Osteoblast (primary cell): Measurements from ENCODE around the gene TNFSF12. TPM values are rescaled to one million over a fixed set of nuclear protein-coding genes. Genes with fewer than 3 reads are reported as not detected.

ENCODE experiments used
- DNase-seq: peaks from one replicate; pipeline ENCODE4 v3.0.0; 2011; ENCODE audit warnings: low spot score, mixed read lengths; ENCODE audit not compliant: insufficient read length; ENCODE audit errors: missing footprints
- H2AFZ ChIP-seq: 2 replicates; pipeline ENCODE4 v1.6.0; 2011; ENCODE audit warnings: mild to moderate bottlenecking, low read length
- H3K27ac ChIP-seq: 2 replicates; pipeline ENCODE4 v1.5.1; 2011; ENCODE audit warnings: mild to moderate bottlenecking, low read depth, low read length, moderate library complexity
- H3K27me3 ChIP-seq: 2 replicates; pipeline ENCODE4 v1.6.0; 2012; ENCODE audit warnings: mild to moderate bottlenecking, control low read depth, inconsistent platforms, low read length, moderate library complexity; ENCODE audit not compliant: insufficient read depth
- H3K36me3 ChIP-seq: 2 replicates; pipeline ENCODE4 v1.5.1; 2011; ENCODE audit warnings: mild to moderate bottlenecking, low read length, control low read depth, moderate library complexity; ENCODE audit not compliant: insufficient read depth
- H3K4me1 ChIP-seq: 2 replicates; pipeline ENCODE4 v1.5.1; 2011; ENCODE audit warnings: mild to moderate bottlenecking, low read length, control low read depth, moderate library complexity; ENCODE audit not compliant: insufficient read depth
- H3K4me2 ChIP-seq: 2 replicates; pipeline ENCODE4 v1.6.0; 2011; ENCODE audit warnings: mild to moderate bottlenecking, low read length; ENCODE audit not compliant: insufficient read depth
- H3K4me3 ChIP-seq: fragments of 200-600 bp; sonication (generic); 3 replicates; pipeline ENCODE4 v1.5.1; 2012; ENCODE audit warnings: mild to moderate bottlenecking, low read length, inconsistent platforms; ENCODE audit not compliant: insufficient read depth
- H3K79me2 ChIP-seq: 2 replicates; pipeline ENCODE4 v1.6.0; 2012; ENCODE audit warnings: mild to moderate bottlenecking, low read length, control low read depth, inconsistent platforms; ENCODE audit not compliant: insufficient read depth
- H3K9me3 ChIP-seq: 2 replicates; pipeline ENCODE4 v1.5.1; 2011; ENCODE audit warnings: low read depth, low read length, control low read depth
- H4K20me1 ChIP-seq: 2 replicates; pipeline ENCODE4 v1.6.0; 2012; ENCODE audit warnings: mild to moderate bottlenecking, low read length, control low read depth; ENCODE audit not compliant: insufficient read depth
- total RNA-seq: library from RNA; depleted of rRNA; stranded (reverse); fragments of >200 nt; gene quantifications from 2 replicates; pipeline ENCODE4 v1.2.3, GENCODE V29; 2012
- TF ChIP-seq, protein P1 (sequence below): IDR thresholded peaks from 2 replicates; pipeline ENCODE4 v1.5.1; 2011; ENCODE audit warnings: mild to moderate bottlenecking, low read depth, low read length, moderate library complexity; ENCODE audit errors: extremely low read depth

TNFSF12 gene
- total RNA-seq, 1 donor, result 11.2 TPM

DNA sequence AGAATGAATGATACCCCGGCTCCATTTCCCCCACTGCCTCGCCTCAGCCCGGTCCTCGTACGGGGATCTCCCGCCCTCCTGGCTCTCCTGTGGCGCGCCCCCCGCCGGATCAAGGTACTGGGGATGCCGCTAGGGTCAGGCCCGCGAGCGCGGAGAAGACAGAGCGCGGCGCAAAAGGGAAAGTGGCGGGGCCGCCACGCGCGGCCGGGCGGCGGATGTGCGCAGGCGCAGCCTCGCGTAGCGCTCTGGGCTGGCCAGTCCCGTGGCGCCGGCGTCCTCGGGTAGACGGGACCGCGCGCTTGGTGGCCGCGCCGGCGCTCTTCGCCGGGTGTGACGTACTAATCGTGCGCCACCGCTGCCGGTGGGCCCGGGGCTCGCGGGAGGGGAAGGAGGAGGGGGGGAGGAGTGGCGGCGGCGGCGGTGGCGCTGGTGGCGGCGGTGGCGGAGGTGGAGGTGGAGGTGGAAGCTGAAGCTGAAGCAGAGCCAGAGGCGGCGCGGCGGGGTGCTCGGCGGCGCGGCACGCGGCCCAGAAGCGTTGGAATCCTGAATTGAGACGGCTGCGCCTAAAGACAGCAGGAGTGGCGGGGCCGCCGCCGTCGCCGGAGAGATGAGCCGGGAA lies 12.8 kb downstream of the TNFSF12 start, which contains the start of gene SENP3:
TSS of gene SENP3 (plus strand) at position 331 of the 619 bp plus-strand sequence. CDS start 1,158 bp downstream, outside the sequence.
- H4K20me1 ChIP-seq, result peaks cover 16% of the 10 kb centered on the region
- H3K4me1 ChIP-seq, result peaks cover 30% of the 10 kb centered on the region
- H3K4me3 ChIP-seq, result peak within 1 kb of the TSS; percentile 89
- no peaks in the 10 kb centered on the region for H3K27me3 ChIP-seq
- H3K79me2 ChIP-seq, result peaks cover 44% of the 10 kb centered on the region
- no peaks in the 10 kb centered on the region for H3K9me3 ChIP-seq
- H3K4me2 ChIP-seq, result peak within 1 kb of the TSS; percentile 100
- TF ChIP-seq, protein P1, sequence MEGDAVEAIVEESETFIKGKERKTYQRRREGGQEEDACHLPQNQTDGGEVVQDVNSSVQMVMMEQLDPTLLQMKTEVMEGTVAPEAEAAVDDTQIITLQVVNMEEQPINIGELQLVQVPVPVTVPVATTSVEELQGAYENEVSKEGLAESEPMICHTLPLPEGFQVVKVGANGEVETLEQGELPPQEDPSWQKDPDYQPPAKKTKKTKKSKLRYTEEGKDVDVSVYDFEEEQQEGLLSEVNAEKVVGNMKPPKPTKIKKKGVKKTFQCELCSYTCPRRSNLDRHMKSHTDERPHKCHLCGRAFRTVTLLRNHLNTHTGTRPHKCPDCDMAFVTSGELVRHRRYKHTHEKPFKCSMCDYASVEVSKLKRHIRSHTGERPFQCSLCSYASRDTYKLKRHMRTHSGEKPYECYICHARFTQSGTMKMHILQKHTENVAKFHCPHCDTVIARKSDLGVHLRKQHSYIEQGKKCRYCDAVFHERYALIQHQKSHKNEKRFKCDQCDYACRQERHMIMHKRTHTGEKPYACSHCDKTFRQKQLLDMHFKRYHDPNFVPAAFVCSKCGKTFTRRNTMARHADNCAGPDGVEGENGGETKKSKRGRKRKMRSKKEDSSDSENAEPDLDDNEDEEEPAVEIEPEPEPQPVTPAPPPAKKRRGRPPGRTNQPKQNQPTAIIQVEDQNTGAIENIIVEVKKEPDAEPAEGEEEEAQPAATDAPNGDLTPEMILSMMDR, result no peak
- DNase-seq, result peak; percentile 100
- peaks cover 27% of the 10 kb centered on the region for H3K36me3 ChIP-seq
- peak within 1 kb of the TSS; percentile 79 for H3K27ac ChIP-seq
- peak within 1 kb of the TSS; percentile 95 for H2AFZ ChIP-seq

DNA sequence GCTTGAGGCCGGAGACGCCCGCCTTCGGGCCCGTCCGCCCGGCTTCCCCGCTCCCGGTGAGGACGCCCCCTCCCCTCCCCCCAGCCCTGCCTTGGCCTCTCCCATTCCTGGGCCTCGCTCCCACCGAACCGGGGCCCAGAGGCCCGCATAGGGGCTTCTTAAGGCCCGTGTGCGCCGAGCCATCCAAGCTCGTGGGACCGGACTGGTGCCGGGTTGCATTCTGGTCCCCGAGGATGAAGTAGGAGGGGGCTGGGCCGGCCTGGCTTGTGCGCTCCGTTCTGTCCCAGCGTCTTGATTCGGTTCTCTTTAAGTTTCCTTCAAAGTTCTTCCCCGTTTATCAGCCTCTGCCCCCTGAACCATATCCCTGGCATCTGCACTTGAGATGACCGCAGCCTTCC lies 13.3 kb downstream of the TNFSF12 start:
- Histone ChIP-seq H3K27ac (peak overlapping the region; percentile 39), H3K9me3 (no peaks in the 10 kb centered on the region), H3K79me2 (peaks cover 49% of the 10 kb centered on the region), H4K20me1 (peaks cover 16% of the 10 kb centered on the region), H2AFZ (peak overlapping the region; percentile 62), H3K4me3 (peak overlapping the region; percentile 89), H3K4me2 (peak overlapping the region; percentile 100), H3K27me3 (no peaks in the 10 kb centered on the region), H3K36me3 (peaks cover 32% of the 10 kb centered on the region), H3K4me1 (peaks cover 30% of the 10 kb centered on the region)
- peak; percentile 85 for DNase-seq
- TF ChIP-seq, protein P1, result no peak

DNA sequence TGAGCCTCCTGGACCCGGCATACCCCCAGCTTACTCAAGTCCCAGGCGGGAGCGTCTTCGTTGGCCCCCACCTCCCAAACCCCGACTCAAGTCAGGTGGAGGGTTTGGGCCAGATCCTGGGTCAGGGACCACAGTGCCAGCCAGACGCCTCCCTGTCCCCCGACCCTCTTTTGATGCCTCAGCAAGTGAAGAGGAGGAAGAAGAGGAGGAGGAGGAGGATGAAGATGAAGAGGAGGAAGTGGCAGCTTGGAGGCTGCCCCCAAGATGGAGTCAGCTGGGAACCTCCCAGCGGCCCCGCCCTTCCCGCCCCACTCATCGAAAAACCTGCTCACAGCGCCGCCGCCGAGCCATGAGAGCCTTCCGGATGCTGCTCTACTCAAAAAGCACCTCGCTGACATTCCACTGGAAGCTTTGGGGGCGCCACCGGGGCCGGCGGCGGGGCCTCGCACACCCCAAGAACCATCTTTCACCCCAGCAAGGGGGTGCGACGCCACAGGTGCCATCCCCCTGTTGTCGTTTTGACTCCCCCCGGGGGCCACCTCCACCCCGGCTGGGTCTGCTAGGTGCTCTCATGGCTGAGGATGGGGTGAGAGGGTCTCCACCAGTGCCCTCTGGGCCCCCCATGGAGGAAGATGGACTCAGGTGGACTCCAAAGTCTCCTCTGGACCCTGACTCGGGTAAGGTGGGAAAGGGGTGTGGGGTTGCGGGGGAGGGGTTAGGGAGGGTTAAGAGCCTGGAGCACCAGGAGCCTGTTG lies 14.4 kb downstream of the TNFSF12 start:
- H3K4me3 ChIP-seq, result peak overlapping the region; percentile 89
- TF ChIP-seq, protein P1, result no peak
- H3K27me3 ChIP-seq, result no peaks in the 10 kb centered on the region
- H3K9me3 ChIP-seq, result no peaks in the 10 kb centered on the region
- peaks cover 24% of the 10 kb centered on the region for H3K4me1 ChIP-seq
- peak overlapping the region; percentile 17 for H3K27ac ChIP-seq
- peaks cover 53% of the 10 kb centered on the region for H3K79me2 ChIP-seq
- DNase-seq, result no peak
- peaks cover 38% of the 10 kb centered on the region for H3K36me3 ChIP-seq
- peak overlapping the region; percentile 100 for H3K4me2 ChIP-seq
- peaks cover 16% of the 10 kb centered on the region for H4K20me1 ChIP-seq
- H2AFZ ChIP-seq, result no peak overlapping the region

DNA sequence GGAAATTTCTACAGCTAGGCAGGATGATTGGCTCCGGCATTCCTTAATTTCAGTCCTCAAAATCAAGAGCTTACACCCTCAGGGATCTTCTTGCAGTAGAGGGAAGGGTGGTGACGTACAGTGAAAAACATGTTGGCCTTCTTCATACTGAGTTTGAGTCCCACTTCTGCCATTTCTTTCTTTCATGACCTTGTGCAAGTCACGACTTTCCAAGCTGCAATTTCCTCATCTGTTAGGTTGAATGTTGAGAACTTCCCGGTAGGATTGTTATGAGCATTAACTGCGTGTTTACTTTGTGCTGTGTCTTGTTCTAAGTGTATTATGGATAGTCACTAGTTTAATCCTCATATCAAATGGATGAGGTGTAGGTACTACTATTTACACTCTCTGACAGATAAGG lies 20.7 kb downstream of the TNFSF12 start:
- H3K4me3 ChIP-seq, result no peak overlapping the region
- DNase-seq, result no peak
- TF ChIP-seq, protein P1, result no peak
- peaks cover 70% of the 10 kb centered on the region for H3K79me2 ChIP-seq
- no peak overlapping the region for H3K27ac ChIP-seq
- H3K4me1 ChIP-seq, result peaks cover 13% of the 10 kb centered on the region
- H3K4me2 ChIP-seq, result no peak overlapping the region
- peaks cover 69% of the 10 kb centered on the region for H3K36me3 ChIP-seq
- peaks cover 26% of the 10 kb centered on the region for H4K20me1 ChIP-seq
- no peaks in the 10 kb centered on the region for H3K9me3 ChIP-seq
- H2AFZ ChIP-seq, result no peak overlapping the region
- H3K27me3 ChIP-seq, result no peaks in the 10 kb centered on the region
